Upper lobe of right lung (tissue), 1 donor: ENCODE data around the gene AK8. TPM values are rescaled to one million over a fixed set of nuclear protein-coding genes. Genes with fewer than 3 reads are reported as not detected.

Source experiments
- ATAC-seq: fragments of 200-7000 bp; cut with Tn5 transposase; one replicate; pipeline ENCODE4 v1.9.1; 2020; ENCODE audit warnings: mild to moderate bottlenecking, moderate library complexity
- DNase-seq: peaks from one replicate; pipeline ENCODE4 v3.0.0-alpha.2; 2020
- H3K27ac ChIP-seq: fragments of 200-600 bp; one replicate; pipeline ENCODE4 v1.8.0; 2022
- H3K27me3 ChIP-seq: fragments of 200-600 bp; one replicate; pipeline ENCODE4 v1.8.0; 2022; ENCODE audit warnings: mild to moderate bottlenecking
- H3K36me3 ChIP-seq: fragments of 200-600 bp; one replicate; pipeline ENCODE4 v1.8.0; 2022
- H3K4me1 ChIP-seq: fragments of 200-600 bp; one replicate; pipeline ENCODE4 v1.8.0; 2022
- H3K4me3 ChIP-seq: fragments of 200-600 bp; one replicate; pipeline ENCODE4 v1.8.0; 2022; ENCODE audit warnings: mild to moderate bottlenecking
- H3K9me3 ChIP-seq: fragments of 200-600 bp; one replicate; pipeline ENCODE4 v1.8.0; 2022
- intact Hi-C: fragments of 100-400 bp; cut with DNase I; formaldehyde crosslinking; loops from one replicate; pipeline ENCODE4 v1.11.0; 2022
- total RNA-seq: library from RNA; stranded (reverse); fragmentation: NEBNext Ultra II Directional; extraction: Animal tissue kit (Norgen Biotek cat#: 25700); gene quantifications from one replicate; pipeline ENCODE4 v1.2.1, GENCODE V29; 2021
- TF ChIP-seq, protein P1 (sequence below): fragments of 200-600 bp; IDR thresholded peaks from one replicate; pipeline ENCODE4 v1.8.0; 2022; ENCODE audit warnings: antibody characterized with exemption
- donor health status: DM: no; HTN: yes; CAD: no; lungs with severe emphysema.

The AK8 gene
- total RNA-seq, 1 donor from 2014 or later = 0.55 TPM

GRCh38 chr9:132745756-132746709 is 132.1 kb downstream of the AK8 start:
- Histone ChIP-seq H3K9me3 (no peaks in the 10 kb centered on the region), H3K27me3 (peaks cover 42% of the 10 kb centered on the region), H3K4me3 (no peak overlapping the region), H3K27ac (no peak overlapping the region), H3K36me3 (no peaks in the 10 kb centered on the region), H3K4me1 (no peaks in the 10 kb centered on the region)
- peak; percentile 19 for DNase-seq
- intact Hi-C loops = no loop called here
- TF ChIP-seq, protein P1, sequence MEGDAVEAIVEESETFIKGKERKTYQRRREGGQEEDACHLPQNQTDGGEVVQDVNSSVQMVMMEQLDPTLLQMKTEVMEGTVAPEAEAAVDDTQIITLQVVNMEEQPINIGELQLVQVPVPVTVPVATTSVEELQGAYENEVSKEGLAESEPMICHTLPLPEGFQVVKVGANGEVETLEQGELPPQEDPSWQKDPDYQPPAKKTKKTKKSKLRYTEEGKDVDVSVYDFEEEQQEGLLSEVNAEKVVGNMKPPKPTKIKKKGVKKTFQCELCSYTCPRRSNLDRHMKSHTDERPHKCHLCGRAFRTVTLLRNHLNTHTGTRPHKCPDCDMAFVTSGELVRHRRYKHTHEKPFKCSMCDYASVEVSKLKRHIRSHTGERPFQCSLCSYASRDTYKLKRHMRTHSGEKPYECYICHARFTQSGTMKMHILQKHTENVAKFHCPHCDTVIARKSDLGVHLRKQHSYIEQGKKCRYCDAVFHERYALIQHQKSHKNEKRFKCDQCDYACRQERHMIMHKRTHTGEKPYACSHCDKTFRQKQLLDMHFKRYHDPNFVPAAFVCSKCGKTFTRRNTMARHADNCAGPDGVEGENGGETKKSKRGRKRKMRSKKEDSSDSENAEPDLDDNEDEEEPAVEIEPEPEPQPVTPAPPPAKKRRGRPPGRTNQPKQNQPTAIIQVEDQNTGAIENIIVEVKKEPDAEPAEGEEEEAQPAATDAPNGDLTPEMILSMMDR = no peak
- no peak for ATAC-seq

- Histone ChIP-seq H3K4me1 (no peaks in the 10 kb centered on the region), H3K27me3 (peaks cover 51% of the 10 kb centered on the region), H3K9me3 (no peaks in the 10 kb centered on the region), H3K27ac (no peak overlapping the region), H3K4me3 (no peak overlapping the region), H3K36me3 (no peaks in the 10 kb centered on the region)
- TF ChIP-seq, protein P1 = no peak
- ATAC-seq = no peak
- DNase-seq = peak; percentile 28
- intact Hi-C loops = no loop called here
Measured at GRCh38 chr9:132744881-132745755, 133.0 kb downstream of the AK8 start.

GRCh38 chr9:132743931-132744479 is 134.1 kb downstream of the AK8 start:
- DNase-seq (peak; percentile 13), ATAC-seq (no peak)
- H3K4me1 ChIP-seq = no peaks in the 10 kb centered on the region
- H3K36me3 ChIP-seq = no peaks in the 10 kb centered on the region
- intact Hi-C loops = no loop called here
- TF ChIP-seq, protein P1 = no peak
- no peak overlapping the region for H3K27ac ChIP-seq
- H3K27me3 ChIP-seq = peaks cover 51% of the 10 kb centered on the region
- H3K4me3 ChIP-seq = no peak overlapping the region
- H3K9me3 ChIP-seq = no peaks in the 10 kb centered on the region

GRCh38 chr9:132742821-132743311 is 135.2 kb downstream of the AK8 start:
- intact Hi-C loops = no loop called here
- ATAC-seq (no peak), DNase-seq (peak; percentile 45)
- Histone ChIP-seq H3K36me3 (no peaks in the 10 kb centered on the region), H3K4me3 (no peak overlapping the region), H3K27ac (no peak overlapping the region), H3K4me1 (no peaks in the 10 kb centered on the region), H3K9me3 (no peaks in the 10 kb centered on the region), H3K27me3 (peaks cover 51% of the 10 kb centered on the region)
- TF ChIP-seq, protein P1 = no peak

DNA sequence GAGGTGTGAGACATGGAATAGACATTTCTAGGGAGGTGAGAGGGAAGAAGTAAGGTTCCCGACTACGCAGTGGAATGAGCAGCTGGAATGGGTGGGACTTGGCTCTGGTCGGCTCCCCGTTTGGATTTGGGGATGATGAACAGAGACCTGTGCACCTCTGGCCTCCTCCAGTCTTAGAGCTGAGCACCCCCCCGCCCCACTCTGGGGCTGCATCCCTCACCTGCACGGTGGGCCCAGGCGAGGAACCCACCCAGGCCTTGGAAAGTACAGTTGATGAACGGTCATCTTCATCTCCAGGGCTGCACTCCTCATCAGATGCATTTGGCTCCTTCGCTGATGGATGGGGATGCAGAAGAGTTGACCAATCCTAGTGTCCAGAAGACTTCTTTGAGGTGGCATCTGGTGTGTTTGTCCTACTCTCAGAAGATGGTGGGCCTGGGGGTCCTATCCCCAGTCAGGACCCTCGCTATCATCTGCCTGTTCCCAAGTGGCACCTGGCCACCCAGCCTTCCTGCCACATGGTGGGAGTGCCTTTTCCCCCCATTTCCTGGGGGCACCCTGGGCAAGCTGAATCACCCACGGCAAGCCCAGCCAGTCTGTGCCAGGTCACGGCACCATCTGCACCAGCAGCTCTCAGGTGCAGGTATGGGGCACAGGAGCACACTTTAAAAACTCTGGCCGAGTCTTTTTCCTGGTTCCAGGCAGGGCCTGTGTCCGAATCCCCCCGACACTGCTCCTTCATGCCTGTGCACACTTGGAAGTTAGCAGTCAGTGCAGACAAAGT is 137.4 kb downstream of the AK8 start:
- TF ChIP-seq, protein P1 = no peak
- no peaks in the 10 kb centered on the region for H3K36me3 ChIP-seq
- DNase-seq = no peak
- no peak overlapping the region for H3K4me3 ChIP-seq
- no peaks in the 10 kb centered on the region for H3K9me3 ChIP-seq
- no peaks in the 10 kb centered on the region for H3K4me1 ChIP-seq
- no peak for ATAC-seq
- peaks cover 51% of the 10 kb centered on the region for H3K27me3 ChIP-seq
- intact Hi-C loops = no loop called here
- H3K27ac ChIP-seq = no peak overlapping the region
